ENCODE measurements around the gene ARID1B. TPM values are rescaled to one million over a fixed set of nuclear protein-coding genes. Genes with fewer than 3 reads are reported as not detected.

ARID1B gene
- total RNA-seq, 1 experiment from 2014 or later, result 42.8 TPM

- CTCF ChIA-PET, result no interaction called here
- Histone ChIP-seq H2AFZ (no peak overlapping the region), H3K27ac (peak overlapping the region; percentile 47), H3F3A (ENCODE audit: insufficient read depth, low read depth) (peaks cover 28% of the 10 kb centered on the region; the same call in 1 of the 2 replicates), H3K4me1 (replicated peaks; ENCODE audit: insufficient read depth) (peaks cover 33% of the 10 kb centered on the region), H3K9me3 (ENCODE audit: insufficient read depth, low read depth) (no peaks in the 10 kb centered on the region), H3K9me2 (ENCODE audit: insufficient read depth) (no peaks in the 10 kb centered on the region), H3K79me2 (ENCODE audit: low read depth) (no peaks in the 10 kb centered on the region; the same call in 1 of the 2 replicates), H3K4me3 (no peak overlapping the region), H4K20me1 (ENCODE audit: insufficient read depth) (peaks cover 4% of the 10 kb centered on the region; the same call in 1 of the 2 replicates), H3K27me3 (ENCODE audit: insufficient read depth, low read depth) (no peaks in the 10 kb centered on the region), H3K36me3 (ENCODE audit: low read depth) (peaks cover 4% of the 10 kb centered on the region; the same call in 1 of the 2 replicates), H3K4me2 (peak overlapping the region; percentile 29)
- POLR2A ChIA-PET (ENCODE audit: unreplicated experiment), result no interaction called here
- TF ChIP-seq EZH2 (IDR thresholded peaks at IDR 0.05; ENCODE audit: low read depth) (no peak), CTCF (conservative IDR thresholded peaks at IDR 0.05) (no peak)
- no peak for DNase-seq
- no TSS peak for BruUV-seq (replicated peaks)
- intact Hi-C loops (cut with micrococcal nuclease; ENCODE audit: unreplicated experiment), result no loop called here
These were observed 330.4 kb downstream of the ARID1B start for GRCh38 chr6:157107571-157107914.

GRCh38 chr6:157107915-157108651, 330.9 kb downstream of the ARID1B start:
- BruUV-seq (replicated peaks), result no TSS peak
- Histone ChIP-seq H3K27me3 (ENCODE audit: insufficient read depth, low read depth) (no peaks in the 10 kb centered on the region), H3K36me3 (ENCODE audit: low read depth) (peaks cover 4% of the 10 kb centered on the region; the same call in 1 of the 2 replicates), H3K4me2 (peak overlapping the region; percentile 29), H3F3A (ENCODE audit: insufficient read depth, low read depth) (peaks cover 28% of the 10 kb centered on the region; the same call in 1 of the 2 replicates), H3K9me2 (ENCODE audit: insufficient read depth) (no peaks in the 10 kb centered on the region), H3K9me3 (ENCODE audit: insufficient read depth, low read depth) (no peaks in the 10 kb centered on the region), H3K4me1 (replicated peaks; ENCODE audit: insufficient read depth) (peaks cover 33% of the 10 kb centered on the region), H3K27ac (peak overlapping the region; percentile 47), H3K79me2 (ENCODE audit: low read depth) (no peaks in the 10 kb centered on the region; the same call in 1 of the 2 replicates), H2AFZ (no peak overlapping the region), H4K20me1 (ENCODE audit: insufficient read depth) (peaks cover 4% of the 10 kb centered on the region; the same call in 1 of the 2 replicates), H3K4me3 (no peak overlapping the region)
- intact Hi-C loops (cut with micrococcal nuclease; ENCODE audit: unreplicated experiment), result no loop called here
- TF ChIP-seq CTCF (conservative IDR thresholded peaks at IDR 0.05), result no peak
- no peak for TF ChIP-seq EZH2 (IDR thresholded peaks at IDR 0.05; ENCODE audit: low read depth)
- CTCF ChIA-PET, result no interaction called here
- DNase-seq, result peak; percentile 16 to 84
- POLR2A ChIA-PET (ENCODE audit: unreplicated experiment), result no interaction called here

GRCh38 chr6:157108923-157109322, 331.7 kb downstream of the ARID1B start:
- H3K4me2 ChIP-seq, result 0 out of 2 replicates have a peak overlapping the region, but pooled peaks have one; percentile 29

More at GRCh38 chr6:157108923-157109322, 331.7 kb downstream of the ARID1B start:
- peaks cover 4% of the 10 kb centered on the region; the same call in 1 of the 2 replicates for H4K20me1 ChIP-seq (ENCODE audit: insufficient read depth)
- H3F3A ChIP-seq (ENCODE audit: insufficient read depth, low read depth), result peaks cover 28% of the 10 kb centered on the region; the same call in 1 of the 2 replicates
- POLR2A ChIA-PET (ENCODE audit: unreplicated experiment), result no interaction called here
- no peaks in the 10 kb centered on the region for H3K27me3 ChIP-seq (ENCODE audit: insufficient read depth, low read depth)
- H3K36me3 ChIP-seq (ENCODE audit: low read depth), result peaks cover 7% of the 10 kb centered on the region; the same call in 1 of the 2 replicates
- peaks cover 33% of the 10 kb centered on the region for H3K4me1 ChIP-seq (replicated peaks; ENCODE audit: insufficient read depth)
- BruUV-seq (replicated peaks), result no TSS peak
- H3K79me2 ChIP-seq (ENCODE audit: low read depth), result no peaks in the 10 kb centered on the region; the same call in 1 of the 2 replicates
- CTCF ChIA-PET, result no interaction called here
- no peak overlapping the region for H2AFZ ChIP-seq
- H3K27ac ChIP-seq, result 0 out of 2 replicates have a peak overlapping the region, but pooled peaks have one; percentile 47
- TF ChIP-seq CTCF (conservative IDR thresholded peaks at IDR 0.05) (no peak), EZH2 (IDR thresholded peaks at IDR 0.05; ENCODE audit: low read depth) (no peak)
- intact Hi-C loops (cut with micrococcal nuclease; ENCODE audit: unreplicated experiment), result no loop called here
- no peak overlapping the region for H3K4me3 ChIP-seq
- no peaks in the 10 kb centered on the region for H3K9me3 ChIP-seq (ENCODE audit: insufficient read depth, low read depth)
- H3K9me2 ChIP-seq (ENCODE audit: insufficient read depth), result no peaks in the 10 kb centered on the region
- no peak for DNase-seq

All from PC-9 (cell line).